Amygdala (tissue), 56 donors: ENCODE measurements around the gene MXD3.
A peak's percentile ranks its signal among the peaks of the same experiment; 100 is the strongest.
"Not testable (repeated sequence)": the region's sequence is repeated elsewhere in the genome, so short reads cannot be mapped to it uniquely, and the experiment has no call there.

Source experiments
- DNase-seq, 56 donors: peaks; one replicate each; lab custom pipeline; 2025; lab: John Stamatoyannopoulos, UW

The MXD3 gene

GRCh38 chr5:177306674-177307543, 4.8 kb downstream of the MXD3 start:
- no peak for DNase-seq

DNA sequence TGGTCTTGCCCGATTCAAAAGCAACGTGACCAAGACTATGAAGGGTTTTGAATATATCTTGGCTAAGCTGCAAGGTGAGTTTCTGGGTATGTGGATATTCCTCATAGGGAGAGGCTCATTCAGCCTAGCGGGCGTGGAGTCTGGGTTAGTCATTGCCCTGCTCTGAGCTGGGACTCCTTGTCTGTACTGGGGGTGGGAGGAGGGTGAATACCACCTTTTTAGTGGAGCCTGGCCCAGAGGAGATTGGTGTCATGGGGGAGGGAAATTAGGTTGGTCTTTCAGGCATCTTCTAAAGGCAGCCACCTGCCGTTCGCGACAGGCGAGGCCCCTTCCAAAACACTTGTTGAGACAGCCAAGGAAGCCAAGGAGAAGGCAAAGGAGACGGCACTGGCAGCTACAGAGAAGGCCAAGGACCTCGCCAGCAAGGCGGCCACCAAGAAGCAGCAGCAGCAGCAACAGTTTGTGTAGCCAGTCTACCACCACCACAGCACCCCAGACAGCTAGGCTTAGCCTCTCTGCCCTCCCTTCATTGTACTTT, 5.5 kb downstream of the MXD3 start:
- DNase-seq, result not testable (repeated sequence)

GRCh38 chr5:177304392-177305119, 7.1 kb downstream of the MXD3 start:
- no peak for DNase-seq

DNA sequence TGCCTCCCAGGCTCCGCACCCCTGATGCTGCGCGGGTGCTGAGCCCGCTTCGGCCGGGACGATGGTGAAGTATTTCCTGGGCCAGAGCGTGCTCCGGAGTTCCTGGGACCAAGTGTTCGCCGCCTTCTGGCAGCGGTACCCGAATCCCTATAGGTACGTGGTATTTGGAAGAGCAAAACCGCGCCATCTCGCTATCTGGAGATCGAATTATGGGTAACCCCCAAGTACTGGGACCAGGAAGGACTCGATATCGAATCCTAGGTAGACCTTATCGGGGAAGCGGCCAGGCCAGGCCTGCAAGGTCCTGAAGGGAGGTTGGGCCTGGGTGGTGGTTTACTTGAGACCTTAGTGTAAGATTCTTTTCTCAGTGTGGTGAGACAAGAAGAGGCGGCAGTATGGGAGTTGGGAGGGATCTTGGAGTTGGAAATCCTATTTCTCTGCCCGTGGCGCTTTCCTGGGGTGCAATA, 7.7 kb downstream of the MXD3 start:
- DNase-seq, result peak in 1 of 56 donors; percentile 40

DNA sequence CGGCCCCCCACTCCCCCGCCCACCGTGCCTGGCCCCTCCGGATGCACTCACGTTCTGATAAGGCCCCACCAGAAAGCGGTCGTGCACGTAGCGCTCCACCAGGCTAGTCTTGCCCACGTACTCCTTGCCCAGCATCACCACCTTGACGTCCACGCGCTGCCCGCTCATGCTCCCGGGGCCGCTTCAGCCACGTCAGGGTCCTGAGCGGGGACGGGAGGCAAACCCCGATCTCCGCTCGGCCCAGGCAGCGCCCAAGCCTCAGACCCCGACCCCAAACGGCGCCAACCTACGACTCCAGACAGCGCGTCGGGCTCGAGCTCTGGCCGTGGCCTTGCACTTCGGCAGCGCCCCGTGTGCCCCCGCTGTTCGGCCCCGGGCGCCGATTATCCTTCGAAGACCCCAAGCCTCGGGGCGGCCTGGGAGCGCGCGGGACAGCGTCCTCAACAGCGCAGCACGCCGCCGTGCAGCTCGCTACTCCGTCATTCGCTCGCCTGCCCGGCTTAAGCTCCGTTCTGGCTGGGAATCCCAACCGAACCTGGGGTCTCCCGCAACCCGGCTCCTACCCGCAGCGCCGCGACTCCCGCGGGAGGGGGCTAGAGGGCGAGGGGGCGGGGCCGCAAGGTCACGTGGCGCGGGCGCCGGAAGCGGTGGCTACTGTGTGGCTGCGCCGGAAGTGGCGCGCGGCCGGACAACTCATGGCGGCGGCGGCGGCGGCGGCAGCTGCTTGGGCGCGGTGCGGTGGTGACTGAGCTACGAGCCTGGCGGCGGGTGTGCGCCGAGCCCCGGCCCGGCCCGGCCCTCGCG, 8.4 kb downstream of the MXD3 start, which contains the start of the genes PRELID1 and RAB24:
Gene PRELID1, plus strand, starts transcription at position 679 of the 804 bp plus-strand sequence. CDS start 187 bp downstream, outside the sequence.
Gene RAB24, minus strand, starts transcription at position 599 of the 804 bp plus-strand sequence. Its CDS starts 431 bp downstream, at position 168.
- peak in 53 of 56 donors; percentile 27 to 93 (median 73) for DNase-seq

GRCh38 chr5:177302354-177303110, 9.2 kb downstream of the MXD3 start:
- DNase-seq, result no peak

DNA sequence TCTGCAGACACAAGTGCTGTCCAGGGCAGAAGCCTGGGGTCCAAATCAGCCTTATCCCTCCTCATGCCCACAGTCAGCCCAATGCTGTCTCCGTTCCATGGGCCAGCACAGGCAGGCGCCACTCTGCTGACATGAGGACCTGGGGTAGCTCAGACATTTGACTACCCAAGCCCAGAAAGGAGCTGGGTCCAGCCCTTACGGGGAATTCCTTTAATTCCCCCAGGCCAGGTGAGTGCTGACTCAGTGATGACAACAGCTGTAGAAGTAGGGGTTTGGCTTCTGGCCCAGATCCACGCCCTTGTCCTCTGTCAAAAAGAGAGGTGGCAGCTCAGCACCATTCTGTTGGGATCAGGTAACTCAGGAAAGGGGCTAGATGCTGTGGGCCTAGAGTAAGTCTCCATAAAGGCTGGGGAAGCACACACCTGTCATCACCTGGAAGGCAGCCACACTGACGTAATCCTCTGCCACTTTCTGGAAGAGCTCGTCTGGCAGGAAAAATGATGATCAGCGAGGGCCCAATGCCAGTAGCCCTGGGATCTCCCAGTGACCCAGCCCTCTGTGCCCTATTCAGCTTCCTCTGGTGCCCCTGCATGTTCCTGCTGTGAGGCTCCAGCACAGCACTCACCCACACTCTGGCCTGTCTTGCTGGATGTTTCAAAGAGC, 10.1 kb downstream of the MXD3 start:
- no peak for DNase-seq

GRCh38 chr5:177300951-177301350, 10.7 kb downstream of the MXD3 start:
- no peak for DNase-seq

DNA sequence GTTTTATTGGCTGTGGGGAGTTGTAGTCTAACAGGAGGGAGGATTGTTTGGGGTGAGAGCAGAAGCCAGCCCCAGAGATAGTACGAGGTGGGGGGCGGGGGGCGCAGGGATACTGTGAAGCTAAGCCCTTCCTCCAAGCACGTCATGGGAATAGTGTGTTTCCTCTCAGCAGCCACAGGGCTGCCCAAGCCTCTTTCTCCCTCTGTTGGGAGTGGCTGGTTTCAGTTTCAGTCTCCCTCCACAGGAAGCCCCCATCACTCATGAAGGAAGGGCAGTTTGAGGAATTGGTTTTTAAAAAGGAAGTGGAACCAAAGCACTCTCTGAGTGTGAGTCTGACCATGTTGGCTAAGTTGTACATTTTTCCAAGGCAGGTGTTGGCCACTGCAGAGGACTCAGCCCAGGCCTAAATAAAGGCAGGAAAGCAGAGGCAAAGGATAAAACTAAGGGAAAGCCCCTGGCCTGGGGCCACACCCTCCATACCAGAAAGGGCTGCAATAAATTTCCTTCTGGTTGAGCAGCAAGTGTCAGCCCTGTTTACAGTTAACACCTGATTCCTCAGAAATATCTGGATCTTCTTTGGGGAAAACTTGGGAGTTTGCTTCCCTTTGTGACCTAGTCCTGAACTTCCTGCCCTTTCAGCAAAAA, 11.3 kb downstream of the MXD3 start:
- DNase-seq, result peak in 17 of 56 donors; percentile 18 to 69 (median 31)

- DNase-seq, result no peak
Measured at GRCh38 chr5:177299697-177300096, 12.0 kb downstream of the MXD3 start.

DNA sequence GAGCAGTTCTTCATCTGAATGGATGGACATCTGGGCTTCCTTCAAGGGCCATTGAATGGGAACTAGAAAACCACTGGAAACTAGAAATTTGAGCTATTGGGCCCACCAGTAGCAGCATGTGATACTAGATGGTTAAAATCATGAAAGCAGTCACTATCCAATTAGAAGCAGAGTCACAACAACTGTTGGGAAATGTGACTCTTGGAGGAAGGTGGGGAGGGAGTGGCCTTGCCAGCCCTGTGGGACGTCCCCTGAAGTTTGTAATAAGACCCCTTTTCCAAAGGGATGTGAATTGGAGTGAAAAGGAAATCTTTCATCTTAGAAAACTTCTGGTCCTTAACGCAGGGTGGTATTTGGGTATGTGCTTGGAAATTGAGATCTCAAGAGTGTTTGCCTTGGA, 13.8 kb downstream of the MXD3 start:
- no peak for DNase-seq

DNA sequence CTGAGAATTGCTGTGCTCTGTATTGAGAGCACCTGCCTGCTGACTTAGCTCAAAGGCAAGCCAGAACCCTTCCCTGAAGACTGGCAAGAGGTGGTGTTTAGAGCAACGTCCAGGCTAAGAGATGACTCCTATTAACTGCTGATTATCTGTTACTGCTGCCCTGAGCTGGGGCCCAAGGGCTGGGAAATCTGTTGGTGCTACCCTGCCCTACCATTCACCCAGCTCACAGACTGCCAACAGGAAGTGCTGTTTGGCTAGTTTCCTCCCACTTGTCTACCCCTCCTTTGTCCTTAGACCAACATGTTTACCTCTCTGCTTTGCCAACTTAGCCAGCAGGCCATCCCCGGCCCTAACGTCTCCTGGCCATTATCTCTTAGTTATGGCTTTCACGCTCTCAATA, 15.1 kb downstream of the MXD3 start:
- DNase-seq, result no peak

GRCh38 chr5:177295924-177296323, 15.8 kb downstream of the MXD3 start:
- no peak for DNase-seq

DNA sequence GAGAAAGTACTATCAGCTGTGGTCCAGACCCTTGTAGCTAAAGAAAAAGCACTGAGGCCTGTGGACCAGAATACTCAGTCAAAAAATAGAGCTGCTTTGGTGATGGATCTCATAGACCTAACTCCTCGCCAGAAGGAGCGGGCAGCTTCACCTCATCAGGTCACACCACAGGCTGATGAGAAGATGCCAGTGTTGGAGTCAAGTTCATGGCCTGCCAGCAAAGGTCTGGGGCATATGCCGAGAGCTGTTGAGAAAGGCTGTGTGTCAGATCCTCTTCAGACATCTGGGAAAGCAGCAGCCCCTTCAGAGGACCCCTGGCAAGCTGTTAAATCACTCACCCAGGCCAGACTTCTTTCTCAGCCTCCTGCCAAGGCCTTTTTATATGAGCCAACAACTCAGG, 17.1 kb downstream of the MXD3 start:
- DNase-seq, result no peak

- no peak for DNase-seq
Measured at GRCh38 chr5:177293819-177294581, 17.7 kb downstream of the MXD3 start.

DNA sequence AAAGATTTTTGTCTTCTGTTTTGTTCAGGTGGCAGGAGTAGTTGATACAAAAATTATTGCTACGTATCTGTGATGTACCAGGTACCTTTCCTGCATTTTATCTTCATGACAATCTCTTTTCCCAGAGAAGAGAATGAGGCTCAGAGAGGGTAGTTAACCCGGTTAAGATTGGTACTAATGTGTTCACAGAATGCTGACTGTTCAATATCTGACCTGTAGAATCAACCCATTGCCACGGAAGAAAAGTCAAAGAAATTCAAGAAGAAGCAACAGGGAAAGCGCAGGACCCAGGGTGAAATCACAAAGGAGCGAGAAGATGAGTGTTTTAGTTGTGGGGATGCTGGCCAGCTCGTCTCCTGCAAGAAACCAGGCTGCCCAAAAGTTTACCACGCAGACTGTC, 20.0 kb downstream of the MXD3 start:
- DNase-seq, result no peak

- no peak for DNase-seq
Measured at GRCh38 chr5:177290816-177291596, 20.7 kb downstream of the MXD3 start.
